ENCODE results near the gene CHST12. TPM values are rescaled to one million over a fixed set of nuclear protein-coding genes. Genes with fewer than 3 reads are reported as not detected.
"Not testable (repeated sequence)": the region's sequence is repeated elsewhere in the genome, so short reads cannot be mapped to it uniquely, and the experiment has no call there.

CHST12 gene
- total RNA-seq, 1 experiment from 2014 or later: 5.9 TPM

DNA sequence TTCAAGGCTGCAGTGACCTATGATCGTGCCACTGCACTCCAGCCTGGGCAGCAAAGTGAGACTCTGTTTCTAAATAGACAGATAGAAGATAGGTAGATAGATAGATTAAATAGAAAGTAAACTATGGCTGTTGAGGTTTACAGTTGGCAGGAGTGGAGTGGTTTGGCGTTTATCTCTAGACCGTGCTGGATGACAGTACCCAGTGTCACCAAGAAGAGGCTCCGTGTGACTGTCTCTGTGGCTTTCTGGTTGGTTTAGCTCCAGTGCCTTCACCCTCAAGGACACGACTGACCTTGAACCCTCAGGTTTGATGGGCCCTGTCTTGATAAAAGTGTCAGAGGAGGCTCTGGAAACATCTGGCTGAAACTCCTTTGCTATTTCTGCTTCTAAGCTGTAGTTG lies 31.7 kb downstream of the CHST12 start:
- DNase-seq (ENCODE audit: low read depth): no peak

DNA sequence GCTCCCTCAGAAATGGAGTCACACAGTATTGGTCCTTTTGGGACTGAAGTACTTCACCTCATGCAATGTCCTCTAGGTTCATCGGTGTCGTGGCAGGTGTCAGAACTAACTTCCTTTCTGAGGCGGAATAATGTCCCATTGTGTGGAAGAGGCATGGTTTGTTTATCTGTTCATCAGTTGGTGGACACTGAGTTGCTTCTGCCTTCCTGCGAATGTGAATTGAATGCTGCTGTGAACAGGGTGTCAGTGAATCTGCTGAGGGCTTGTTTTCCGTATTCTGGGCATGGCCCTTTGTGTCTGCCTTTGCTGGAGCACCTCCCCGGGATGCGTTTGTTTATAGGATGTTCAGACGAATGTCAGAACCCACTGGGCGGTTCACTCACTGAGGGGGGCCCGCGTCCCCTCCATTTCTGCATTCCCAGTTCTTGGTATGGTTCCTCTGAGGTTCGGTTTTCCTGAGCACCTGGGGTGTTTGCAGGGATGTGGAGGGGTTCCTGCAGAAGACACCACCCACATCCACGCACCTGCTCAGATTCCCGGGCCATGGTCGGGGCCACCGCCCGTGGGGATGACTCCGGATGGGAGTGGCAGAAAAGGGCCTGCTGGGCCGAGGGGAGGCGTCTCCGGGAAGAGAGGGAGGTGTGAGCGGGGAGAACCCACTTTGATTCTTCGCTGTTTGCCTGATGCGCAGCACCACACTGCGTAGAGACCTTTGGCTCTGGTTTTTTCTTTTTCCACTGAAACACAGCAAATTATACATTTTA lies 33.1 kb downstream of the CHST12 start:
- DNase-seq (ENCODE audit: low read depth): no peak

DNA sequence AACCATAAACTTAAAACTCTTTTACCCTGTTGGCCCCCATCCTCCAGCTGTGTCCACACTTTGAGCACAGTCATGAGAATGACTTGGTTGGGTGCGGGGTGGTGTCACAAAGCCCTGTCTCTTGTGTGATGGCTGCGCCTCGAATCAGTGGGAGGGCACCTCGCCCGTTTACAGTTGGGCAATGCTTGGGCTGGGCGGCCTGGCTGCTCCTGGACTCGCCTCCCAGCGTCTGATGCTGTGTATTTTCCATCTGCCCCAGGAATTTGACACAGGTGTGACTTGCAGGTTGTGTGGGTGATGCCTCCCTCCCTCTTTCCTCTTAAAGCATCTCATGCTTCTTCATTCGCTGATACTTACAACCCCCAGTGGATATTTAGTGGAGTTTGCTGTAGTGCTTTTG lies 33.7 kb downstream of the CHST12 start:
- no peak for DNase-seq (ENCODE audit: low read depth)

DNA sequence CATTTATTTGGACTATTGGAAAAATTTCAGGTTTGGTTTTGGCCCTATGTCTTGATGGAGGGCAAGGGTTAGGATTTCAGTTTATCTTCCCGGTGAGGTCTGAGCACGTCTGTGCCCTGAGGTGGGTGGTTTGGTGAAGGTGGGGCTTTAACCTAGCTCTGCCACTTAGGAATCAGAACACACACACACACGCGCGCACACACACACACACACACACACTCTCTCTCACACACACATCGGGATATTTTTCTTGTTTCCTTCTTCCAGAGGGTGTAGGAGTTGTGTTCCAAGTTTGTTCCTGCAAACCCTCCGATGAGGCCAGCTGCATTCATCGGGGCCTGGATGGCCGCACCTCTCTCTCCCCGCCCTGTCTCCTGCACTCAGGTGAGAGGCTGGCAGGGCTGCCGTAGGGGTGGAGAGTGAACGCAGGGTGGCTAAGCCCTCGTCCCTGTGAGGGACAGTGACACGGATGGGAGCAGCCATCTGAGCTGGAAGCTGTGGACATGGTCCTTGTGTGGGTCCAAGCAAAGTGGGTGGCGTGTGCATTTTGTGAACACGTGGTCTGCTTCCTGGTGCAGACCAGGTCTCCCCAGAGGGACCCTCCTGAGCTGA lies 34.2 kb downstream of the CHST12 start:
- DNase-seq (ENCODE audit: low read depth): no peak

DNA sequence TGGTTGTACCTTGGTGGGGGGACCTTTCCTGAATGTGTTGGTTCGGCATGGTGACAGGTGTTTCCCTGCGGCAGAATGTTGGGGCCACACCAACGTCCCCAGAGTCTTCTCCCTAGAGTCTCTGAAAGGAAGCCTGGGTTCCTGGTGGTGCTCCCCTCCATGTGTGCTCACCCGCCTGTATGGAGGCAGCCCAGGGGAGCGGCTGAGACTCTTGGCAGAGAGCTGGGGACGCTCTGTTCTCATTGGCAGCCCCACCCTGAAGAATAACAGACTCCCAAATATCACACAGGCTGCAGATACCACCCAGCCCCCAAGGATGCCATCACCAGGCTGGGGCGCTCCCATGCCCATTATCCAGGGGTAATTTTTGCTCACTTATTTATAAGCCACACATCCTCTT lies 34.8 kb downstream of the CHST12 start:
- DNase-seq (ENCODE audit: low read depth): no peak

DNA sequence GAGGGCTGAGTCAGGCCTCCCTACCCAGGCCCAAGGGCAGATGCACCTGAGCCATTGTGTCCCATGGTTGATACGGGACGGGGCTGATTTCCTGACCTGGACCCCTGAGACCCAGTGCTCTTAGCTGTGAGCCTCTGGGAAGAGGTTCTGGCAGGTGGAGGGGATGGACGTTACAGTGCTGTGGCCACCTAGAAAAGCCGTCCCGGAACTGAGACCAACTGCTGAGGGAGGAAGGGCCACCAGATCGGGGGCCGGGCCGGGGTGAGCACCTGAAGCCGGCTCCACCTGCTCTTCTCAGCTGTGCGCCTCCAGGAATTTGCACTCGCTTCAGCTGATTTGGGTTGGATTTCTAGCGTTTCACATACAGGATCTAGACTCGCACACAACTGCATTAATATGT lies 35.4 kb downstream of the CHST12 start:
- no peak for DNase-seq (ENCODE audit: low read depth)

DNA sequence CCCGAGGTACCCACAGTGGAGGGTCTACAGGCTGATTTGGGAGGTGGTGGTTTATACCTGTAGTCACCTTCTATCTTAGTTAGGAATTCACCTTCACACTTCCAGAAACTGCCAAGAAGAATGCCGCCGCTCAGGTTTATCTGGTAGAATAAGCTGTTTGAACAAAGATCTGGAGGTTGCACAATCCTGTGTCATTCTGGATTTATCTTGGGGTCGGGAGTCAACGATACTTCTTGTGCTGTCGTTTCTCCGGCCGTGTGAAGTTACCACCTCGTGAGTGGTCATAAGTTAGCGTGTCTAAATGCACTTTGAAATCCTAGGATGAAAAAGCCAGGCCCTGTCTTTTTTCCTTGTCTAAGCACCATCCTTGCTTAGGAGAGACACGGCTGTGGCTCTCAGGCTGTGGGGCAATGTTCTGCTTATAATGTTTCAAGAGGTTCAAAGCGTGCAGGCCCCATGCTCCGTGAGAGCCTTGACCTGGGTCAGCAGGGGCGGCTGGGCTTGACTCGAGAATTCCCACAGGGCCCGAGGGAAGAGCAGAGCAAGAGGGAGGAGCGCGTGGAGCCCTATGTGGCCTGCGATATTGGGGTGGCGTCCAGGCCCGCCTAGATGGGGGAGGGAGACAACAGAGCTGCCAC lies 37.3 kb downstream of the CHST12 start:
- DNase-seq (ENCODE audit: low read depth): no peak

DNA sequence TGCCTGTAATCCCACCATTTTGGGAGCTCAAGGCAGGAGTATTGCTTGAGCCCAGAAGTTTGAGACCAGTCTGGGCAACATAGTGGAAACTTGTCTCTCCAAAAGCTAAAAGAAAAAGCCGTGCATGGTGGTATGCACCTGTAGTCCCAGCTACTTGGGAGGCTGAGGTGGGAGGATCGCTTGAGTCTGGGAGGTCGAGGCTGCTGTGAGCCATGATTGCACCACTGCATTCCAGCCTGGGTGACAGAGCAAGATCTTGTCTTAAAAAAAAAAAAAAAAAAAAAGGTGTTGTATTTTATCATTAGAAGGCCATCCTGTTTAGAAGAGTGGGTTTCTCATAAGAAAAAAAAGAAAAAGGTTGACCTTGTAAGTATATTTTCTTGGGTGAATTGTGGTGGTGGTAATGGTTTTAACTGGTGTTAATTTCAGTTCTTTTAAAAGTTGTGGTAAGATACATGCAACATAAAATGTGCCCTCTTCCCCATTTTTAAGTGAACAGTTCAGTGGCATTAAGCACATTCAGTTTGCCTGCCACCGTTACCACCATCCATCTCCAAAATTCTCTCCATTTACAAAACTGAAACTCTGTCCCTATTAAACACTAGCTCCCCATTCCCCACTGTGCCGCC lies 38.1 kb downstream of the CHST12 start:
- no peak for DNase-seq (ENCODE audit: low read depth)

DNA sequence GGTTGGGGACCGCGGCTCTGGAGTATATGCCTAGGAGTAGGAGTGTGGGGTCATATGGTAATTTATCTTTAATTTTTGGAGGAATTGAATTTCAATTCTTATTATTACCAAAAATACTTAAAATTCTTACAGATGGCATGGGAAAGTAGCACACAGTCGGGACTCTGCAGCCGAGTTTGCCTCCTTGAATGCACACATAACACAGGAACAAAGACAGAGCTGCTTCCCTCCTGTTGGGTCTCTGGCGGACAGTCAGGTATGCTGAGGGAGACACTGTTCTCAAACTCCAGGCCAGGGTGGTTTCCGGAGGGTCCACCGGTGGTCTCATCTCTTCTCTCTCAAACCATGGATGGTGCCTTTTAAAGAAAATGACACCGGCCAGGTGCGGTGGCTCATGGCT lies 40.1 kb downstream of the CHST12 start:
- DNase-seq (ENCODE audit: low read depth): no peak

DNA sequence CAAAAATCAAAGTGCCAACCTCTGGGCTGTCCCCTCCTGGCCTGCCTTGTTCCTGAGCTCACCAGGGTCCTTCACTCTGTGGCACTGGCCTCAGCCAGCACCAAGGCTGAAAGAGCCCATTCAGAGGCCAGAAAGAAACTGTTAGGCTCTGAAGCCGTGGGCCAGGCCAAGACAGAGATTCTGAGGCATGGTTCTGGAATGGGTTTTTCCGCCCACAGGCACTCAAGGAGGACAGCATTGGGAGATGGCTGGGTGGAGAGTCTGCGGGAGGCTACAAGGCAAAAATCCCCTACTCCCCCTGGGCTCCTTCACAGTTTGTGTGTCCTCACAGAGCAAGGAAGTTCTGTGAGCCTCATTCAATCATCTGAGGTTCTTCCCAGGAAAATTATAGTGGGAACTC lies 41.1 kb downstream of the CHST12 start:
- peak; percentile 58 for DNase-seq (ENCODE audit: low read depth)

DNA sequence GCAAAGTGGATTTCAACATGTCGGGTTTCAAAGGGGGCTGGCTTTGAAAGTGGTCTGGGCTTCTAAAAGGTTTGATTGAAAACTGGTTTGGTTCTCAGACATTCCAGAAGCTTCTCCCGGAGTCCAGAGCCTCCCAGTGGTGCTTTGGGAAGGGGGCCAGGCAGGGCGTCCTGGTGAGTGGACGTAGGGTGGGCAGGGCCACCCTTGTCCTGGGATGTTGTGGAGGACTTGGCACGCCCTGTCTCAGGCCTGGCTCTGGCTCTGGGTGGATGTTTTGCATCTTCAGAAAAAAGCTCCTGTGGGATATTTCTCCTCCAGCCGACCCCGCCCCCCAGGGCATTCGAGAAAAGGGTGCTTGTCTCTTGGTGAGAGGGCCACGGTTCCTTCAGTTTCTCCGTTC lies 41.6 kb downstream of the CHST12 start:
- DNase-seq (ENCODE audit: low read depth): no peak

DNA sequence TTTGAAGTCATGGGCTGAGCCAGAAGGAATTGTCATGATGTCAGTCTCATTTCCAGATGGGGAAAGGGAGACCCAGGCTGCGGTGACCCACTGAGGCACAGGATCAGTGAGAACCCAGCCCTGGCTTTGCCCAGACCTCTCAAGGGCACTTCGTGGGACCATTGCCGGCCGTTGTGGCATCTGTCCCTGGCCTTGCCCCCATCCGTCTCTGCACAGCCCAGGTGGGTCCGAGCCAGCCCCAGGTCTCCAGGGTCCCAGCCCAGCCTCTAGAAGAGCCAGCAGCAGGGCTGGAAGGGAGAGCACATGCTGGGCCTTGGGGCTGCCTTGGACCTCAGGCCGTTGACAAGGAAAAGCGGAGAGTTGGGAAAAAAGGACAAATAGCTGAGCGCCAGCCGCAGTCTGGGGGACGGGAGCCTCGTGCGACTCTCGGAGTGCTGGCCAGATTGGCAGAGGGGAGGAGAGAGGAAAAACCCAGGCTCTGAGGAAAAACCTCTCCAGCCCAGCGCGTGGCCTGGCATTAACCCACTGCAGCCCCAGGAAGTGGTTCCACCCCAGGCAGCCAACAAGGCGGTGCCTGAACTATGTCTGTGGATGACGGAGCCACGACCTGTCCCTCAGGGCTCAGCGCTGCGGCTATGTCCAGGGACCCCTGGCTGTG lies 42.6 kb downstream of the CHST12 start:
- no peak for DNase-seq (ENCODE audit: low read depth)

DNA sequence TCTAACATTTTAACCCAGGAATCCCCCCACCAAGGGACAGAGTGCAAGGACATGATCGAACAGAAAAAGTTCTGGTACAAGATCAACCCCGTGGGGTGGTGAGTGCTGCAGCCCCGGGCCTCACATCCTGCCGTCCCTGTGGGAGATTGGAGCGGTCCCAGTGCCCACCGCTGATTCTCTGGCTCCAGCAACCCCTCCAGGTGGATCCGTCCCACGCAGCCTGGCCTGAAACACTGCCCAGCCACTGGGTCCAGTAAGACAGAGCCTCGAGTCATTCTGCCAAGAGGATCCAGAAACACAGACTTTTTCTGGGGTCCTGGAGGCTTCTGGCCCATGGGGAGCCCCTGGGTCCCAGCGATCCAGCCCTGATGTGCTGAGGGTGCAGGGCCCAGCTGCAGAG lies 43.3 kb downstream of the CHST12 start:
- DNase-seq (ENCODE audit: low read depth): no peak

DNA sequence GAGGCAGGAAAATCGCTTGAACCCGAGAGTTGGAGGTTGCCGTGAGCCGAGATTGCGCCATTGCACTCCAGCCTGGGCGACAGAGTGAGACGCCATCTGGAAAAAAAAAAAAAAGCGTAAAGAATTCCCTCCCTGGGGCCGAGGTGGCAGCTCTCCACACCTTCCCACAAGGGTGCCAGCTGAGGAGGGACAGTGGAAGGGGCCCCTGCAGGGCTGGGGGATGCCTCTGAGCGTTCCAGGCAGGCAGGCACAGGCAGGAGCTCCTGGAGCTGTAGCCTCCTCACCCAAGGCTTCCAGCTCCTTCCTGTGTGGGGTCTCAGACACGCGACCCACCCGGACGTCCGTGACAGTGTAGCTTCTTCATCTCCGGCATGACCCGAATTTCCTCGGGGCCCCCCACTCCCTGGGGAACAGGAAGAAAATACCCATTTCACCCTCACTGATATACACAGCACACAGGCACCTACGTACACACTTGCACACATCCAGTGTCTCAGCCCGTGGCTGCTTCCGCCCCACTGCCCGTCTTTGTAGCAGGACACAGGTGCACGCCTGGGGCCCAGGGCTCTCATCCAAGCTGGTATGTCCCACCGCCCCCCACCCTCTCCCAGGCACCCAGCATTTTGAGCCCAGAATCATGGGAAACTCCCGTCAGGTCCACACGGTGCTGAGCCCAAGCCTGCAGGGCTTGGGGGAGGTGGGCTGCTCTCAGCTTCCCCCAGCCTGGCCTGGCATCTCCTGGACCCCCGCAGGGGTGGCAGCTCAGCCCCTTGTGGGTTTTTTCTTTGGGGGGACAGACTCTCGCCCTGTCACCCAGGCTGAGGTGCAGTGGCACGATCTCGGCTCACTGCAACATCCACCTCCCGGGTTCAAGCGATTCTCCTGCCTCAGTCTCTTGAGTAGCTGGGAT lies 47.0 kb downstream of the CHST12 start:
- no peak for DNase-seq (ENCODE audit: low read depth)

DNA sequence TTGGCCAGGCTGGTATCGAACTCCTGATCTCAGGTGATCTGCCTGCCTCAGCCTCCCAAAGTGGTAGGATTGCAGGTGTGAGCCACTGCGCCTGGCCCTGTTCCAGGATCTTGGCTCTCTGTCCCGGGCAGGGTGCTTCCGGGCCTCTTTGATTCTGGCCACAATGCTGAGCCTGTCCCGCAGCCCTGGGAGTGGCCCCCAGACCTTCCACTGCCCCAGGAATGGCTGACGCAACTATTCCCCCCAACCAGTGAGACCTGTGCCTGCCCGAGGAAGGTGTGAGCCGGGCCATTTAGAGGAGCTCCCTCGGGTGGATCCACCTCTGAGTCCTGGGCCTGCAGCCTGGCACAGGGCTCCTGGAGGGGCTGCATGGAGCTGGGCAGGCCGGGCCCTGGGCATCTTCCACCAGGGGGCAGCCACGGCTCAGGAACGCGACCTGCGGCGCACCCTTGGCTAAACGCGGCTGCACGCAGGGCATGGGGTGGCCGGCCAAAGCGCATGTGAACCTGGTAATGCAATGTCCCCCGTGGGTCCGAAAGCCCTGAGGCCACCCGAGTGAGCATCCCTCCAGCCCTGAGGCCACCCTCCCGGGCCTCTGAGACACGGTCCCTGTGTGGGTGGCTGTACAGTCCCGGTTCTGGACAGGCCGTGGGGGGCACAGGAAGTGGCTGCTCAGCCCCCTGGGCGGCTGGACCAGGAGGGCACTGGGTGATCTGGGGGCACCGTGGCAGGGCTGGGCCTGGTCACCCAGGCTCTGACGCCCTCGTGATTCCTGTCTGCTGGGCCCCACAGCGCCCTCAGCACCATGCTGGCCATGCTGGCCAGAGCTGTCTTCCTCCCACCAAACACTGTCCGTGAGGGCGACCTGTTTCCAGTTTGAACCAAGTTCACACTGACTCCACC lies 48.0 kb downstream of the CHST12 start:
- DNase-seq (ENCODE audit: low read depth): peak; percentile 79

DNA sequence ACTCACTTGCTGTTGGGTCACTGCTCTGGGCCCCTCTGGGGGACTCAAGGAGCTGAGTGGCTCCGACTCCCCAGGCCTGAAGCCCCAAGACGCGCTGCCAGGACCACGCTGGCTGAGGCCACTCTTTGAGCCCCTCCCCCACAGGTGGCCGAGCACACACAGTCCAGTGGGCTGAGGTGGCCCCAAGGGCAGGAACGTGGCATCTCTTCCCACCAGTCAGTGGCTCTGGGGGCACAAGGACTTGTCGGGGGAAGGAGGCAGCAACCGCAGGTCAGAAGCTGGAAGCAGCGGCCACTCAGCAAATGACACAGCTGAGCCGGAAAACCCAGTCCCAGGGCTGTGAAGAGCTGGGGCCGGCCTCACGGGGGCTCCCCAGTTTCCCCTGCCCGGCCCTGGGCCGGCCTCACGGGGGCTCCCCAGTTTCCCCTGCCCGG lies 48.7 kb downstream of the CHST12 start:
- peak; percentile 43 for DNase-seq (ENCODE audit: low read depth)

DNA sequence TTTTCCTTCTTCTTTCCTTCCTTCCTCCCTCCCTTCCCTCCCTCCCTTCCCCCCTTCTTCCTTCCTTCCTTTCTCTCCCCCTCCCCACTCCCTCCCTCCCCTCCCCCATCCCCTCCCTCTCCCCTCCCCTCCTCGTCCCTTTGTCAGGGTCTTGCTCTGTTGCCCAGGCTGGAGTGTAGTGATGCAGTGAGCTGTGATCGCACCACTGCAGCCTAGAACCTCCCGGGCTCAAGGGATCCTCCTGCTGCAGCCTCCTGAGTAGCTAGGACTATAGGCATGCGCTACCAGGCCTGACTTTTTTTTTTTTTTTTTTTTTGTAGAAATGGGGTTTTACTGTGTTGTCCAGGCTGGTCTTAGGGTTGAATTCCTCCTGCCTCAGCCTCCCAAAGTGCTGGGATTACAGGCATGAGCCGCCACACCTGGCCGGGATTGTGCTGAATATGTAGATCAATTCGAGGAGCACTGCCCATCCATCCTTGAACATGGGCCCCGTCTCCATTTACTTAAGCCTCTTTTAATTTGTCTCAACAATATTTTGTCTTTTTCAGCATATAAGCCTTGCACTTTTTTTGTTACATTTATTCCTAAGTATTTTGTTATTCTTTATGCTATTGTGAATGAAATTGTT lies 49.3 kb downstream of the CHST12 start:
- no peak for DNase-seq (ENCODE audit: low read depth)

DNA sequence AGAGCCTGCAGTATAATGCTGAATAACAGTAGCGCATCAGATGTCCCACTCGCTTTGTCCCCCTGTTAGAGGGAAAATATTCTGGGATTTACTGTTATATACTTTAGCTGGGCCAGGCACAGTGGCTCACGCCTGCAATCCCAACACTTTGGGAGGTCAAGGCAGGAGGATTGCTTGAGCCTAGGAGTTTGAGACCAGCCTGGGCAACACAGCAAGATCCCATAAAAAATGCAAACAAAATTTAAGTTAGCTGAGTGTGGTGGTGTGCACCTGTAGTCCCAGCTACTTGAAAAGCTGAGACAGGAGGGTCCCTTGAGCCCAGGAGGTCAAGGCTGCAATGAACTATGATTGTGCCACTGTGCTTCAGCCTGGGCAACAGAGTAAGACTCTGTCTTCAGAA lies 50.4 kb downstream of the CHST12 start:
- DNase-seq (ENCODE audit: low read depth): not testable (repeated sequence)

DNA sequence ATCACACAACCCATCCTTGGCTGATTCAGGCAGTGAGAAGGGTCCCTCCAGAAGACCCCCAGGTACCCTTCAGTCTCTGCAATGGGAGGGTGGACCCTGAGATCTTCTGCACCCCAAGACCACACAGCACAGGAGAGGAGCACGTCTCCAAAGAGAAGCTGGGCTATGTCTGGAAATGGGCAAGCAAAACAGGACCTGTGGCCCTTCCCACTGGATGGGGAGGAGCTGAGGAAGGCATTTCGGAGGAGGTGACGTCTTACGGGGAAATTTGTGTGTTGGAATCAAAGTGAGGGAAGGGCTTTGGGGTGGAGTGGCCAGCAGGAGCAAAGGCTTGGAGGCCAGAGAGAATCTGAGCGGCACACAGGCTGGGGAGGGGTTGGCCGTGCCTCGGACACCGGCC lies 56.3 kb downstream of the CHST12 start:
- no peak for DNase-seq (ENCODE audit: low read depth)

DNA sequence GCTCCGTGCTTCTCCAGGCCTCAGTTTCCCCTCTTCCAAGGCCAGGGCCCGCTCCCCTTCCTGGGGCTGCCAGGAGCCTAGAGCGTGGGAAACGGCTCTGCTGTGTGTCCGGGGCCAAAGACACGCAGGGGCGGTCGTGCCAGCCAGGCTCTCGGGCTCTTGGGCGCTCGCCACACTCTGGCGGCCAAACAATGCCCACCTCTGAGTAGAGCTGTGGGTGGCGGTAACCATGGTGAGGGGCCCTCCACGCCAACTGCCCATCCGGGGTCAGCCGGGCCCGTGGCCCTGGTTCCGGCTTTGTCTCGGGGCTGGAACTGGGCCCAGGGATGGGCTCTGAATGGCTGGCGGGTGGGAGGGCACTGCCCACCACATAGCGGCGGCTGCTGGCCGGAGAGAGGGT lies 56.8 kb downstream of the CHST12 start:
- DNase-seq (ENCODE audit: low read depth): no peak
